ENCODE data around the gene NDUFB8.

Gene NDUFB8

GRCh38 chr10:100570506-100570905, 40.8 kb upstream of the NDUFB8 start:
- Histone ChIP-seq H3K27ac (no peak overlapping the region), H3K36me3 (no peaks in the 10 kb centered on the region), H3K9me3 (no peaks in the 10 kb centered on the region), H3K27me3 (peaks cover 100% of the 10 kb centered on the region), H3K4me1 (ENCODE audit: control insufficient read depth in 1 of 2, insufficient read depth in 1 of 2, low read depth in 1 of 2, low read length in 1 of 2) (no peaks in the 10 kb centered on the region), H3K4me3 (ENCODE audit: low read depth in 1 of 2, low read length in 1 of 2) (no peak overlapping the region)
- no peak for TF ChIP-seq CTCF (IDR thresholded peaks at IDR 0.05)

GRCh38 chr10:100569687-100570481, 40.2 kb upstream of the NDUFB8 start:
- H3K27me3 ChIP-seq = peaks cover 100% of the 10 kb centered on the region
- TF ChIP-seq CTCF (IDR thresholded peaks at IDR 0.05) = no peak
- no peak overlapping the region for H3K4me3 ChIP-seq (ENCODE audit: low read depth in 1 of 2, low read length in 1 of 2)
- H3K36me3 ChIP-seq = no peaks in the 10 kb centered on the region
- H3K9me3 ChIP-seq = no peaks in the 10 kb centered on the region
- H3K27ac ChIP-seq = no peak overlapping the region
- no peaks in the 10 kb centered on the region for H3K4me1 ChIP-seq (ENCODE audit: control insufficient read depth in 1 of 2, insufficient read depth in 1 of 2, low read depth in 1 of 2, low read length in 1 of 2)

- no peak overlapping the region for H3K27ac ChIP-seq
- H3K4me1 ChIP-seq (ENCODE audit: control insufficient read depth in 1 of 2, insufficient read depth in 1 of 2, low read depth in 1 of 2, low read length in 1 of 2) = no peaks in the 10 kb centered on the region
- H3K27me3 ChIP-seq = peaks cover 100% of the 10 kb centered on the region
- no peaks in the 10 kb centered on the region for H3K36me3 ChIP-seq
- TF ChIP-seq CTCF (IDR thresholded peaks at IDR 0.05) = no peak
- H3K4me3 ChIP-seq (ENCODE audit: low read depth in 1 of 2, low read length in 1 of 2) = no peak overlapping the region
- H3K9me3 ChIP-seq = no peaks in the 10 kb centered on the region
These were observed 39.2 kb upstream of the NDUFB8 start for GRCh38 chr10:100568912-100569311.

- TF ChIP-seq CTCF (IDR thresholded peaks at IDR 0.05) = no peak
- H3K4me3 ChIP-seq (ENCODE audit: low read depth in 1 of 2, low read length in 1 of 2) = no peak overlapping the region
- H3K4me1 ChIP-seq (ENCODE audit: control insufficient read depth in 1 of 2, insufficient read depth in 1 of 2, low read depth in 1 of 2, low read length in 1 of 2) = peaks cover 0 to 2% of the 10 kb centered on the region in 2 experiments
- peaks cover 100% of the 10 kb centered on the region for H3K27me3 ChIP-seq
- no peaks in the 10 kb centered on the region for H3K36me3 ChIP-seq
- no peak overlapping the region for H3K27ac ChIP-seq
- H3K9me3 ChIP-seq = no peaks in the 10 kb centered on the region
These were observed 38.2 kb upstream of the NDUFB8 start for GRCh38 chr10:100567826-100568225.

GRCh38 chr10:100567249-100567648, 37.6 kb upstream of the NDUFB8 start:
- TF ChIP-seq CTCF (IDR thresholded peaks at IDR 0.05) = no peak
- H3K36me3 ChIP-seq = no peaks in the 10 kb centered on the region
- H3K4me3 ChIP-seq (ENCODE audit: low read depth in 1 of 2, low read length in 1 of 2) = no peak overlapping the region
- H3K27me3 ChIP-seq = peaks cover 100% of the 10 kb centered on the region
- H3K27ac ChIP-seq = no peak overlapping the region
- peaks cover 1 to 8% of the 10 kb centered on the region in 2 experiments for H3K4me1 ChIP-seq (ENCODE audit: control insufficient read depth in 1 of 2, insufficient read depth in 1 of 2, low read depth in 1 of 2, low read length in 1 of 2)
- no peaks in the 10 kb centered on the region for H3K9me3 ChIP-seq

Measured in neutrophil (primary cell).